Neuronal stem cell (in vitro differentiated cells): ENCODE data around the gene BMS1.

Source experiments
- DNase-seq: peaks from one replicate; pipeline ENCODE4 v3.0.0-alpha.2; 2013; ENCODE audit warnings: low spot score
- H2AFZ ChIP-seq: one replicate; pipeline ENCODE4 v1.6.1; 2013; ENCODE audit warnings: mild to moderate bottlenecking, low read length, inconsistent platforms
- H2AK5ac ChIP-seq: 2 replicates; pipeline ENCODE4 v1.6.1; 2013; ENCODE audit warnings: low read depth, mild to moderate bottlenecking, inconsistent platforms, low read length, moderate library complexity, mixed read lengths
- H2BK120ac ChIP-seq: 2 replicates; pipeline ENCODE4 v1.6.1; 2013; ENCODE audit warnings: low read depth, mild to moderate bottlenecking, inconsistent platforms, low read length, moderate library complexity, mixed read lengths
- H2BK12ac ChIP-seq: one replicate; pipeline ENCODE4 v1.6.1; 2013; ENCODE audit warnings: low read length, inconsistent platforms
- H2BK15ac ChIP-seq: 2 replicates; pipeline ENCODE4 v1.6.1; 2013; ENCODE audit warnings: mild to moderate bottlenecking, low read length, inconsistent platforms, mixed read lengths
- H2BK5ac ChIP-seq: one replicate; pipeline ENCODE4 v1.6.1; 2013; ENCODE audit warnings: inconsistent platforms, mild to moderate bottlenecking, low read length, moderate library complexity
- H3K14ac ChIP-seq: one replicate; pipeline ENCODE4 v1.6.1; 2013; ENCODE audit warnings: low read length, inconsistent platforms
- H3K18ac ChIP-seq: 2 replicates; pipeline ENCODE4 v1.6.1; 2013; ENCODE audit warnings: low read length, inconsistent platforms
- H3K23ac ChIP-seq: 2 replicates; pipeline ENCODE4 v1.6.1; 2013; ENCODE audit warnings: low read depth, mild to moderate bottlenecking, mixed read lengths, low read length, inconsistent platforms; ENCODE audit not compliant: poor library complexity
- H3K27ac ChIP-seq: replicated peaks from 3 replicates; pipeline ENCODE4 v1.5.1; 2013; ENCODE audit warnings: low read length, inconsistent platforms
- H3K27me3 ChIP-seq, 3 experiments: 2 replicates each; pipeline ENCODE4 v1.6.1; 2013; ENCODE audit warnings: low read length in 3 of 3, mild to moderate bottlenecking in 2 of 3, inconsistent platforms in 1 of 3, low read depth in 1 of 3, mixed read lengths in 1 of 3, moderate library complexity in 1 of 3; ENCODE audit not compliant: control insufficient read depth in 3 of 3, insufficient read depth in 3 of 3
- H3K36me3 ChIP-seq, 2 donors: replicated peaks in 1 of 2; 2 replicates each; pipeline ENCODE4 v1.6.1; 2013; ENCODE audit warnings: low read length in 2 of 2; ENCODE audit not compliant: control insufficient read depth in 2 of 2, insufficient read depth in 2 of 2
- H3K4ac ChIP-seq: 2 replicates; pipeline ENCODE4 v1.6.1; 2013; ENCODE audit warnings: inconsistent platforms, mild to moderate bottlenecking, low read length, moderate library complexity
- H3K4me1 ChIP-seq, 2 donors: 1 replicate in 1 of 2; 2 replicates in 1 of 2; pipeline ENCODE4 v1.6.1; 2013; ENCODE audit warnings: low read length in 2 of 2, low read depth in 1 of 2; ENCODE audit not compliant: control insufficient read depth in 2 of 2, insufficient read depth in 1 of 2
- H3K4me2 ChIP-seq: one replicate; pipeline ENCODE4 v1.6.1; 2013; ENCODE audit warnings: mild to moderate bottlenecking, low read length, inconsistent platforms; ENCODE audit not compliant: insufficient read depth, poor library complexity, severe bottlenecking
- H3K4me3 ChIP-seq, 2 donors: 2 replicates each; pipeline ENCODE4 v1.5.1; 2013; ENCODE audit warnings: low read length in 2 of 2, mild to moderate bottlenecking in 2 of 2, inconsistent platforms in 1 of 2, moderate library complexity in 1 of 2
- H3K79me1 ChIP-seq: one replicate; pipeline ENCODE4 v1.6.1; 2013; ENCODE audit warnings: low read depth, mild to moderate bottlenecking, inconsistent platforms, low read length, moderate library complexity
- H3K9ac ChIP-seq: one replicate; pipeline ENCODE4 v1.6.1; 2013; ENCODE audit warnings: mild to moderate bottlenecking, low read depth, low read length, inconsistent platforms; ENCODE audit not compliant: poor library complexity
- H3K9me3 ChIP-seq, 2 donors: replicated peaks in 1 of 2; 2 replicates each; pipeline versions ENCODE3 to v1.6.1; 2013; ENCODE audit warnings: low read length in 2 of 2, mild to moderate bottlenecking in 2 of 2, inconsistent platforms in 1 of 2, low read depth in 1 of 2, mixed read lengths in 1 of 2, moderate library complexity in 1 of 2; ENCODE audit not compliant: control insufficient read depth in 2 of 2, insufficient read depth in 1 of 2
- H4K8ac ChIP-seq: one replicate; pipeline ENCODE4 v1.6.1; 2013; ENCODE audit warnings: low read depth, mild to moderate bottlenecking, inconsistent platforms, low read length, moderate library complexity
- H4K91ac ChIP-seq: one replicate; pipeline ENCODE4 v1.6.1; 2013; ENCODE audit warnings: low read length, low read depth, mild to moderate bottlenecking, inconsistent platforms; ENCODE audit not compliant: poor library complexity
- WGBS, 2 donors: extraction: QIAGEN DNeasy Blood & Tissue Kit; methylation state at CpG; one replicate each; pipeline ENCODE4 v1.1.7; 2013; ENCODE audit warnings: missing lambda C conversion rate in 2 of 2, mixed read lengths in 1 of 2; ENCODE audit not compliant: insufficient read length in 2 of 2, insufficient replicate concordance in 1 of 2; ENCODE audit errors: extremely low coverage in 2 of 2; 5-methylcytosine and 5-hydroxymethylcytosine counted together

The BMS1 gene

GRCh38 chr10:42755556-42756093, 27.0 kb upstream of the BMS1 start:
- H3K27me3 ChIP-seq, result peaks cover 20 to 78% (median 56%) of the 10 kb centered on the region in 3 experiments
- H4K91ac ChIP-seq, result no peak overlapping the region
- H3K14ac ChIP-seq, result no peak overlapping the region
- no peaks in the 10 kb centered on the region for H3K36me3 ChIP-seq
- H2BK120ac ChIP-seq, result no peak overlapping the region
- no peak overlapping the region for H3K4me3 ChIP-seq
- H3K23ac ChIP-seq, result no peak overlapping the region
- peak overlapping the region; percentile 13 for H2AK5ac ChIP-seq
- no peak overlapping the region for H2BK5ac ChIP-seq
- no peak overlapping the region for H4K8ac ChIP-seq
- H3K4me2 ChIP-seq, result peak overlapping the region; percentile 14
- H3K4me1 ChIP-seq, result peaks cover 0 to 2% of the 10 kb centered on the region in 2 donors
- no peak for DNase-seq
- H2BK15ac ChIP-seq, result no peak overlapping the region
- H3K18ac ChIP-seq, result no peak overlapping the region
- no peak overlapping the region for H2BK12ac ChIP-seq
- WGBS, 2 donors, result no CpG with 5 or more reads among the region's 10 CpGs
- no peak overlapping the region for H3K4ac ChIP-seq
- H3K79me1 ChIP-seq, result no peaks in the 10 kb centered on the region
- H3K27ac ChIP-seq, result no peak overlapping the region
- H3K9ac ChIP-seq, result no peak overlapping the region
- H2AFZ ChIP-seq, result peak overlapping the region; percentile 97
- peaks cover 0 to 4% of the 10 kb centered on the region in 2 donors for H3K9me3 ChIP-seq

- H2BK12ac ChIP-seq, result no peak overlapping the region
- no CpG with 5 or more reads among the region's 20 CpGs for WGBS, 2 donors
Measured at GRCh38 chr10:42767906-42768305, 14.7 kb upstream of the BMS1 start.

GRCh38 chr10:42768581-42769152, 13.9 kb upstream of the BMS1 start:
- H3K4me3 ChIP-seq, result no peak overlapping the region
- H3K27ac ChIP-seq, result no peak overlapping the region
- H4K8ac ChIP-seq, result no peak overlapping the region
- no peak overlapping the region for H2BK120ac ChIP-seq
- WGBS, 2 donors, result no CpG with 5 or more reads among the region's 18 CpGs
- no peak overlapping the region for H2AFZ ChIP-seq
- no peak for DNase-seq
- no peaks in the 10 kb centered on the region for H3K36me3 ChIP-seq
- H3K9me3 ChIP-seq, result peaks cover 0 to 20% of the 10 kb centered on the region in 2 donors
- no peak overlapping the region for H3K18ac ChIP-seq
- no peak overlapping the region for H2AK5ac ChIP-seq
- no peak overlapping the region for H3K4ac ChIP-seq
- no peak overlapping the region for H2BK12ac ChIP-seq
- H3K79me1 ChIP-seq, result no peaks in the 10 kb centered on the region
- H3K27me3 ChIP-seq, result no peaks in the 10 kb centered on the region
- H3K4me1 ChIP-seq, result no peaks in the 10 kb centered on the region
- no peak overlapping the region for H3K4me2 ChIP-seq
- no peak overlapping the region for H2BK15ac ChIP-seq
- H4K91ac ChIP-seq, result no peak overlapping the region
- no peak overlapping the region for H3K9ac ChIP-seq
- H3K23ac ChIP-seq, result no peak overlapping the region
- no peak overlapping the region for H3K14ac ChIP-seq
- no peak overlapping the region for H2BK5ac ChIP-seq

More at GRCh38 chr10:42767906-42768305, 14.7 kb upstream of the BMS1 start:
- H2BK15ac ChIP-seq, result no peak overlapping the region
- H3K23ac ChIP-seq, result no peak overlapping the region
- no peak overlapping the region for H3K14ac ChIP-seq
- H2BK120ac ChIP-seq, result no peak overlapping the region
- H3K36me3 ChIP-seq, result no peaks in the 10 kb centered on the region
- no peak overlapping the region for H4K8ac ChIP-seq
- no peak overlapping the region for H3K18ac ChIP-seq
- no peak overlapping the region for H2AK5ac ChIP-seq
- H3K4me1 ChIP-seq, result no peaks in the 10 kb centered on the region
- H2AFZ ChIP-seq, result no peak overlapping the region
- no peak overlapping the region for H3K4me2 ChIP-seq
- no peaks in the 10 kb centered on the region for H3K27me3 ChIP-seq
- H3K4ac ChIP-seq, result no peak overlapping the region
- H3K9me3 ChIP-seq, result peaks cover 0 to 14% of the 10 kb centered on the region in 2 donors
- H2BK5ac ChIP-seq, result no peak overlapping the region
- H3K27ac ChIP-seq, result no peak overlapping the region
- no peak overlapping the region for H4K91ac ChIP-seq
- no peak overlapping the region for H3K9ac ChIP-seq
- no peak overlapping the region for H3K4me3 ChIP-seq
- no peaks in the 10 kb centered on the region for H3K79me1 ChIP-seq
- DNase-seq, result no peak

GRCh38 chr10:42769173-42769572, 13.4 kb upstream of the BMS1 start:
- Histone ChIP-seq H3K79me1 (no peaks in the 10 kb centered on the region), H2BK5ac (no peak overlapping the region), H3K27ac (no peak overlapping the region), H2AFZ (peak overlapping the region; percentile 6), H2BK120ac (no peak overlapping the region), H2AK5ac (no peak overlapping the region), H3K9me3 (peaks cover 0 to 20% of the 10 kb centered on the region in 2 donors), H2BK15ac (no peak overlapping the region), H3K9ac (no peak overlapping the region), H3K27me3 (no peaks in the 10 kb centered on the region), H3K36me3 (no peaks in the 10 kb centered on the region), H3K4me2 (no peak overlapping the region), H3K18ac (no peak overlapping the region), H3K14ac (no peak overlapping the region), H3K4me3 (no peak overlapping the region), H4K91ac (no peak overlapping the region), H3K23ac (no peak overlapping the region), H4K8ac (no peak overlapping the region), H3K4me1 (no peaks in the 10 kb centered on the region), H2BK12ac (no peak overlapping the region), H3K4ac (no peak overlapping the region)
- WGBS, 2 donors, result no CpG with 5 or more reads among the region's 10 CpGs
- no peak for DNase-seq
